ENCODE results near the gene SLC12A3.

DNA sequence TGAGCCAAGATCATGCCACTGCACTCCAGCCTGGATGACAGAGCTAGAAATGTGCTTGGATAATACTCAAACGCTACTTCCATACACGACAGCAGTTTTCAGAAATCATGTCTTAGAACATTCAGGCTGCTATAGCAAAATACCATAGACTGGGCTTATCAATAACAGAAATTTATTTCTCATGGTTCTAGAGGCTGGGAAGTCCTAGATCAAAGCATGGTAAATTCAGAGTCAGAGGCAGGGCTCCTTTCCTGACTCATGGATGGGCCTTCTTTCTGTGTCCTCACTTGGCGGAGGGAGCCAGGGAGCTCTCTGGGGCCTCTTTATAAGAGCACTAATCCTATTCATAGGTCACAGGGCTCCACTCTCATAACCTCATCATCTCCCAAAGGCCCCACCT, 42.4 kb downstream of the SLC12A3 start:
- TF ChIP-seq, protein P1, sequence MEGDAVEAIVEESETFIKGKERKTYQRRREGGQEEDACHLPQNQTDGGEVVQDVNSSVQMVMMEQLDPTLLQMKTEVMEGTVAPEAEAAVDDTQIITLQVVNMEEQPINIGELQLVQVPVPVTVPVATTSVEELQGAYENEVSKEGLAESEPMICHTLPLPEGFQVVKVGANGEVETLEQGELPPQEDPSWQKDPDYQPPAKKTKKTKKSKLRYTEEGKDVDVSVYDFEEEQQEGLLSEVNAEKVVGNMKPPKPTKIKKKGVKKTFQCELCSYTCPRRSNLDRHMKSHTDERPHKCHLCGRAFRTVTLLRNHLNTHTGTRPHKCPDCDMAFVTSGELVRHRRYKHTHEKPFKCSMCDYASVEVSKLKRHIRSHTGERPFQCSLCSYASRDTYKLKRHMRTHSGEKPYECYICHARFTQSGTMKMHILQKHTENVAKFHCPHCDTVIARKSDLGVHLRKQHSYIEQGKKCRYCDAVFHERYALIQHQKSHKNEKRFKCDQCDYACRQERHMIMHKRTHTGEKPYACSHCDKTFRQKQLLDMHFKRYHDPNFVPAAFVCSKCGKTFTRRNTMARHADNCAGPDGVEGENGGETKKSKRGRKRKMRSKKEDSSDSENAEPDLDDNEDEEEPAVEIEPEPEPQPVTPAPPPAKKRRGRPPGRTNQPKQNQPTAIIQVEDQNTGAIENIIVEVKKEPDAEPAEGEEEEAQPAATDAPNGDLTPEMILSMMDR (IDR thresholded peaks at IDR 0.05; ENCODE audit: low read depth, low read length), result no peak
- TF ChIP-seq MYC (IDR thresholded peaks at IDR 0.05; ENCODE audit: low read depth, low read length) (no peak), POLR2A (IDR thresholded peaks at IDR 0.05; ENCODE audit: extremely low read depth, insufficient read length) (no peak)
- TF ChIP-seq, protein P2, sequence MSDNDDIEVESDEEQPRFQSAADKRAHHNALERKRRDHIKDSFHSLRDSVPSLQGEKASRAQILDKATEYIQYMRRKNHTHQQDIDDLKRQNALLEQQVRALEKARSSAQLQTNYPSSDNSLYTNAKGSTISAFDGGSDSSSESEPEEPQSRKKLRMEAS (IDR thresholded peaks at IDR 0.05; ENCODE audit: low read depth, low read length), result no peak

All from NB4 (cell line).